Muscle layer of colon (tissue), 2 donors: ENCODE measurements around the gene INHA.

ENCODE experiments used
- H3K27ac ChIP-seq: one replicate; pipeline ENCODE4 v1.7.0; 2013; ENCODE audit warnings: low read depth, mild to moderate bottlenecking, low read length, moderate library complexity
- H3K27me3 ChIP-seq, 2 donors: one replicate each; pipeline ENCODE4 v1.7.0; 2013; ENCODE audit warnings: low read length in 2 of 2, mild to moderate bottlenecking in 2 of 2; ENCODE audit not compliant: insufficient read depth in 2 of 2, control insufficient read depth in 1 of 2
- H3K36me3 ChIP-seq: one replicate; pipeline ENCODE4 v1.7.0; 2013; ENCODE audit warnings: mild to moderate bottlenecking, low read length; ENCODE audit not compliant: insufficient read depth
- H3K4me1 ChIP-seq: one replicate; pipeline ENCODE4 v1.7.0; 2013; ENCODE audit warnings: mild to moderate bottlenecking, low read length; ENCODE audit not compliant: insufficient read depth
- H3K4me3 ChIP-seq, 2 donors: one replicate each; pipeline ENCODE4 v1.7.0; 2013; ENCODE audit warnings: low read length in 2 of 2, low read depth in 1 of 2, mild to moderate bottlenecking in 1 of 2, moderate library complexity in 1 of 2
- H3K9ac ChIP-seq: one replicate; pipeline ENCODE4 v1.7.0; 2013; ENCODE audit warnings: low read length
- H3K9me3 ChIP-seq: one replicate; pipeline ENCODE4 v1.7.0; 2013; ENCODE audit warnings: mild to moderate bottlenecking, low read length
- donor health status: abdominal sarcoma.
- donor health status: Adenocarcinoma of cecum.

INHA gene

GRCh38 chr2:219622472-219622871 lies 50.4 kb downstream of the INHA start:
- Histone ChIP-seq H3K36me3 (no peaks in the 10 kb centered on the region), H3K27me3 (no peaks in the 10 kb centered on the region), H3K9me3 (no peaks in the 10 kb centered on the region), H3K9ac (no peak overlapping the region), H3K4me3 (no peak overlapping the region), H3K27ac (no peak overlapping the region), H3K4me1 (no peaks in the 10 kb centered on the region)

- no peak overlapping the region for H3K27ac ChIP-seq
- H3K9ac ChIP-seq = no peak overlapping the region
- peaks cover 0 to 5% of the 10 kb centered on the region in 2 donors for H3K27me3 ChIP-seq
- no peaks in the 10 kb centered on the region for H3K9me3 ChIP-seq
- no peaks in the 10 kb centered on the region for H3K4me1 ChIP-seq
- no peaks in the 10 kb centered on the region for H3K36me3 ChIP-seq
- no peak overlapping the region for H3K4me3 ChIP-seq
Measured at GRCh38 chr2:219624565-219624964, 52.5 kb downstream of the INHA start.

DNA sequence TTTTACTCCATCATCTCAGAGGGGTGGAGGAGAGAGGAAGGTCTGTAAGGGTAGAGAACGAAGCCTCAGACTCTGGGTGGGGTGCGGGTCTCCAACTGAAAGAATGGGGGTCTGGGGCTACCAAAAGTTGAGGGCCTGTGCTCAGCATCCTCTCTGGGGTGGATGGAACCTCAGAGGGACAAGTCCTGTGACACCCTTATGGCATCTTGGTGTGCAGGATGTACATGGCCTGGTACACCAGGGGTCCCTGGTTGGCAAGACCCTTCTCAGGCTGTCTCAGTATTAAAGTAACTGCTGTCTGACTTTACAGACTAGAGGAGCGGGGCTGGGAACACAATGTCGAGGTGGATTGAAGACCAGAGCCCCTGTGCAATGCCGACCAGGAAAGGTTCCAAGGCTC lies 53.1 kb downstream of the INHA start:
- peaks cover 0 to 5% of the 10 kb centered on the region in 2 donors for H3K27me3 ChIP-seq

More for the DNA sequence above, 53.1 kb downstream of the INHA start:
- Histone ChIP-seq H3K27ac (no peak overlapping the region), H3K36me3 (no peaks in the 10 kb centered on the region), H3K9ac (no peak overlapping the region), H3K4me1 (no peaks in the 10 kb centered on the region), H3K4me3 (no peak overlapping the region), H3K9me3 (no peaks in the 10 kb centered on the region)
